Thoracic aorta (tissue), 2 donors: ENCODE results near the gene SH3GLB2. TPM values are rescaled to one million over a fixed set of nuclear protein-coding genes. Genes with fewer than 3 reads are reported as not detected.
"Not testable (repeated sequence)": the region's sequence is repeated elsewhere in the genome, so short reads cannot be mapped to it uniquely, and the experiment has no call there.

Experiments used
- ATAC-seq: fragments of 150-250 bp; one replicate; pipeline ENCODE4 v1.8.0; 2017; ENCODE audit warnings: low read depth; ENCODE audit not compliant: insufficient number of reproducible peaks, low FRiP score
- DNase-seq: peaks from one replicate; pipeline ENCODE4 v3.0.0-alpha.2; 2020; ENCODE audit warnings: low spot score
- H3K27ac ChIP-seq, 2 donors: fragments of 200-600 bp; sonication (generic); 1 replicate in 1 of 2; 2 replicates in 1 of 2; pipeline ENCODE4 v1.5.1; 2016; ENCODE audit warnings: mild to moderate bottlenecking in 2 of 2, moderate library complexity in 2 of 2
- H3K27me3 ChIP-seq: fragments of 200-600 bp; sonication (generic); replicated peaks from 2 replicates; pipeline ENCODE4 v1.6.0; 2016; ENCODE audit warnings: mild to moderate bottlenecking; ENCODE audit not compliant: insufficient read depth
- H3K36me3 ChIP-seq: fragments of 200-600 bp; sonication (generic); one replicate; pipeline ENCODE4 v1.5.1; 2016
- H3K4me1 ChIP-seq, 2 donors: fragments of 200-600 bp; sonication (generic); 1 replicate in 1 of 2; 2 replicates in 1 of 2; pipeline versions ENCODE4 v1.5.1 to v1.6.0; 2016; ENCODE audit warnings: low read depth in 2 of 2, mild to moderate bottlenecking in 1 of 2; ENCODE audit not compliant: control insufficient read depth in 1 of 2
- H3K4me3 ChIP-seq: fragments of 200-600 bp; sonication (generic); 2 replicates; pipeline ENCODE4 v1.5.1; 2016; ENCODE audit warnings: mild to moderate bottlenecking
- H3K9me3 ChIP-seq: fragments of 200-600 bp; sonication (generic); 2 replicates; pipeline ENCODE4 v1.5.1; 2016
- total RNA-seq, 2 donors: library from RNA; depleted of rRNA; stranded (reverse); fragments of >200 nt; gene quantifications; one replicate each; pipeline versions ENCODE4 v1.1.0 to v1.2.3, GENCODE V29; 2016
- TF ChIP-seq, protein P1 (sequence below): fragments of 200-600 bp; sonication (generic); IDR thresholded peaks from one replicate; pipeline ENCODE4 v1.5.1; 2019; ENCODE audit warnings: antibody characterized with exemption

Gene SH3GLB2
- total RNA-seq, 2 donors from 2014 or later = 101 to 184 TPM

GRCh38 chr9:129036241-129036922 is 8.3 kb upstream of the SH3GLB2 start, which contains the start of gene MIGA2:
TSS of gene MIGA2 (plus strand) at chr9:129036626. CDS start at chr9:129040595, 3,969 bp downstream.
- Histone ChIP-seq H3K4me3 (peak within 1 kb of the TSS; percentile 94), H3K27ac (peak within 1 kb of the TSS; percentile 53 to 65), H3K9me3 (no peaks in the 10 kb centered on the region), H3K4me1 (peaks cover 16 to 21% of the 10 kb centered on the region in 2 donors), H3K36me3 (no peaks in the 10 kb centered on the region), H3K27me3 (no peaks in the 10 kb centered on the region)
- ATAC-seq (peak; percentile 97), DNase-seq (peak; percentile 98)
- TF ChIP-seq, protein P1, sequence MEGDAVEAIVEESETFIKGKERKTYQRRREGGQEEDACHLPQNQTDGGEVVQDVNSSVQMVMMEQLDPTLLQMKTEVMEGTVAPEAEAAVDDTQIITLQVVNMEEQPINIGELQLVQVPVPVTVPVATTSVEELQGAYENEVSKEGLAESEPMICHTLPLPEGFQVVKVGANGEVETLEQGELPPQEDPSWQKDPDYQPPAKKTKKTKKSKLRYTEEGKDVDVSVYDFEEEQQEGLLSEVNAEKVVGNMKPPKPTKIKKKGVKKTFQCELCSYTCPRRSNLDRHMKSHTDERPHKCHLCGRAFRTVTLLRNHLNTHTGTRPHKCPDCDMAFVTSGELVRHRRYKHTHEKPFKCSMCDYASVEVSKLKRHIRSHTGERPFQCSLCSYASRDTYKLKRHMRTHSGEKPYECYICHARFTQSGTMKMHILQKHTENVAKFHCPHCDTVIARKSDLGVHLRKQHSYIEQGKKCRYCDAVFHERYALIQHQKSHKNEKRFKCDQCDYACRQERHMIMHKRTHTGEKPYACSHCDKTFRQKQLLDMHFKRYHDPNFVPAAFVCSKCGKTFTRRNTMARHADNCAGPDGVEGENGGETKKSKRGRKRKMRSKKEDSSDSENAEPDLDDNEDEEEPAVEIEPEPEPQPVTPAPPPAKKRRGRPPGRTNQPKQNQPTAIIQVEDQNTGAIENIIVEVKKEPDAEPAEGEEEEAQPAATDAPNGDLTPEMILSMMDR = no peak

DNA sequence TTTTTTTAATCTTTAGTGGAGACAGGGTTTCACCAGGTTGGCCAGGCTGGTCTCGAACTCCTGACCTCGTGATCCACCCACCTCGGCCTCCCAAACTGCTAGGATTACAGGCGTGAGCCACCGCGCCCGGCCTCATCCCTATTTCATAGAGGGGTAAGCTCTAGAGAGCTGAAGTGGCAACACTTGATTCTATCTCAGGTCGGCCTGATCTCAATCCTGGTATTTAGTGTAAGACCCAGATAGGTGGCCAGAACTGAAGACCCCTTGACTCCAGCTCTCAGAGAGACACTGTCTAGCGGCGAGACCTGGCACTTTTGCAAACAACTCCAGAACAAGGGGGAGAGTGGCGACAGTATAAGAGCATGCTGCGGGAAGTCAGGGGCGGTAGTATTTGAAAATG is 7.7 kb upstream of the SH3GLB2 start:
- Histone ChIP-seq H3K27ac (peak overlapping the region; percentile 14 to 65), H3K4me3 (peak overlapping the region; percentile 94), H3K4me1 (peaks cover 16 to 21% of the 10 kb centered on the region in 2 donors)
- H3K27me3 ChIP-seq, H3K36me3 ChIP-seq, ATAC-seq, DNase-seq, H3K9me3 ChIP-seq: not testable (repeated sequence)

DNA sequence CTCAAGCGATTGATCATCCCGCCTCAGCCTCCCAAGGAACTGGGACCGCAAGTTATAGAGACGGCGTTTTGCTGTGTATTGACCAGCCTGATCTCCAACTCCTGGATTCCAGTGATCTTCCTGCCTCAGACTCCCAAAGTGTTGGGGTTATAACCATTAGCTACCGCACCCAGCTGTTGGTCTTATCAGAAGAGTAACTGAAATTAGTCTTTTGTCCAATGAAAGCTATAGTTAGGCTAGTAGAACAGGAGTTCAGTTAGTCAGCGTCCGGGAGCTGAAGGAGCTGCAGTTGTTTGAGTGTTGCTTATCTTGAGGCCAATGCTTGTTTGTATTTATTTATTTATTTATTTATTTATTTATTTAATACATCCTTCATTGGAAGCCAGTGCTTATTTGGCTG is 5.1 kb upstream of the SH3GLB2 start:
- H3K27me3 ChIP-seq = no peaks in the 10 kb centered on the region
- H3K4me1 ChIP-seq = peaks cover 13 to 23% of the 10 kb centered on the region in 2 donors
- TF ChIP-seq, protein P1 = no peak
- no peak for DNase-seq
- ATAC-seq = no peak
- no peaks in the 10 kb centered on the region for H3K9me3 ChIP-seq
- H3K27ac ChIP-seq = no peak overlapping the region
- H3K4me3 ChIP-seq = no peak overlapping the region
- no peaks in the 10 kb centered on the region for H3K36me3 ChIP-seq

DNA sequence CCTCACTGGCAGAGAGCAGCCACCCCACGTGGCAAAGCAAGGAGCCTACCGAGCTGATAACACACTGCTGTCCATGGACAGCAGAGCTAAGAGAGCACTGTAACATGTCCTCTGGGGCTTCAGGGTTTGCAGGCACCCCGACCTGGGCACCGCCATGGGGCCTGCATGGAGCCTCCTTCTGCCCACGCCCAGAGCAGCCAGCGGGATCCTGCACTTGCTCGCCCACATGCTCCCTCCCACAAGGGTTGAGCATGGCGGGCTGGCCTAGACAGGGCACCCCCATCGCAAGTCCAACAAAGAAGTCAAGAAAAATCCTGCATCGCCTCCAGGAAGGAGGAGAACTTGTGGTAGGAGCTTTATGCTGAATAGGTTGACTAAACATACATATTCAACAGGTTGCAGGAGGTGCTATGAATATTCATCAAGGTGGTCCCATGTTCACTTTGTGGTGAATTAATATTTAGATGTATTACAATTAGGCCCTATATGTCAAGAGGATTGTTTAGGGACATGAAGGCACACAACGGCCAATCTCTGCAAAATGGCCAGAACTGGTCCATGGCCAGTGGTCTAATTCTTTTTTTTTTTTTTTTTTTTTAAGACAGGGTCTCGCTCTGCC is 4.5 kb upstream of the SH3GLB2 start:
- Histone ChIP-seq H3K27me3 (no peaks in the 10 kb centered on the region), H3K4me3 (no peak overlapping the region), H3K9me3 (no peaks in the 10 kb centered on the region), H3K4me1 (peaks cover 7 to 17% of the 10 kb centered on the region in 2 donors), H3K27ac (no peak overlapping the region), H3K36me3 (no peaks in the 10 kb centered on the region)
- TF ChIP-seq, protein P1 = no peak
- ATAC-seq (no peak), DNase-seq (no peak)

- DNase-seq = no peak
- peaks cover 12 to 21% of the 10 kb centered on the region in 2 donors for H3K4me1 ChIP-seq
- ATAC-seq = no peak
- H3K36me3 ChIP-seq = no peaks in the 10 kb centered on the region
- TF ChIP-seq, protein P1 = no peak
- H3K4me3 ChIP-seq = no peak overlapping the region
- H3K9me3 ChIP-seq = no peaks in the 10 kb centered on the region
- H3K27me3 ChIP-seq = no peaks in the 10 kb centered on the region
- no peak overlapping the region for H3K27ac ChIP-seq
These were observed 3.4 kb upstream of the SH3GLB2 start for GRCh38 chr9:129031514-129031913.
